Measurements from ENCODE around the gene CCSAP.

Gene CCSAP

DNA sequence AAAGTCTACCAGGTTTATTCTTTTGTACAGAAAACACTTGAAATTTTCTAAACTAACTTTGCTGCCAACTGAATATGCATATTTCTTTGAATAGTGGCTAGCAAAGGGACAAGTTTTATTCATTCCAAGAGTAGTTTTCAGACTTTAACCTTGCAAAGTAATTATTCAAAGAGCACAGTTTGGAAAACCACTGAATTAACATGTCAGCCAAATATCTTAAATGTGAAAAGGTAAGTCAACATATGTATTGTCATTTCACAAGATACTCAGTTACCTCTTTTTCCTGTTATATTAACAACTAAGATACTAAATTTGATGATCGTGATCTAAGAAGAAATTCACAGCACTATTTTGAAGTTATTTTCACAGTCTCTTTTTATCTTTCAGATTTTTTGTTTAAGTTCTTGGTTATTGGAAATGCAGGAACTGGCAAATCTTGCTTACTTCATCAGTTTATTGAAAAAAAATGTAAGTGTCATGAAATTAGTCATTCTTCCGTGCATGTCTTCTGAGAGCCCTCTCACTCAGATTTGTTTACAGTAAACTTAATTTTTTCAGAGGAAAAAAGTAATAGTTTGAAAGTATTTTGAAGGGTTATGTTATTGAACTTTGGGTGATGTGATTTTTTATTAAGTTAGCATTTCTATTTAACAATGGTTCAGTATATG is 56.6 kb downstream of the CCSAP start:
- no peak for DNase-seq (ENCODE audit: low read depth)

- no peak for DNase-seq (ENCODE audit: low read depth)
These were observed 57.4 kb downstream of the CCSAP start for GRCh38 chr1:229285440-229285839.

DNA sequence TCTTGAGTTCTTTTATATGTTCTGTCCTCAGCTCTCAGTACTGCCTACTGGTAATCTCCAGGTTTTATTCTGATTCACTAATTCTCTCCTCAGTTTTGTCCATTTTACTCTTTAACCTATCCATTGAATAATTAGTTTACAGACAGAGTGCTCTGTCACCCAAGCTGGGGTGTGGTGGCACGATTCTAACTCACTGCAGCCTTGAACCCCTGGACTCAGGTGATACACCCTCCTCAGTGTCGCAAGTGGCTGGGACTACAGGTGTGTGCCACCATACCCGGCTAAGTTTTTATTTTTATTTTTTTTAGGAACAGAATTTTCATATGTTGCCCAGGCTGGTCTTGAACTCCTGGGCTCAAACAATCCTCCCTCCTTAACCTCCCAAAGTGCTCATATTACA is 58.0 kb downstream of the CCSAP start:
- DNase-seq (ENCODE audit: low read depth): no peak

DNA sequence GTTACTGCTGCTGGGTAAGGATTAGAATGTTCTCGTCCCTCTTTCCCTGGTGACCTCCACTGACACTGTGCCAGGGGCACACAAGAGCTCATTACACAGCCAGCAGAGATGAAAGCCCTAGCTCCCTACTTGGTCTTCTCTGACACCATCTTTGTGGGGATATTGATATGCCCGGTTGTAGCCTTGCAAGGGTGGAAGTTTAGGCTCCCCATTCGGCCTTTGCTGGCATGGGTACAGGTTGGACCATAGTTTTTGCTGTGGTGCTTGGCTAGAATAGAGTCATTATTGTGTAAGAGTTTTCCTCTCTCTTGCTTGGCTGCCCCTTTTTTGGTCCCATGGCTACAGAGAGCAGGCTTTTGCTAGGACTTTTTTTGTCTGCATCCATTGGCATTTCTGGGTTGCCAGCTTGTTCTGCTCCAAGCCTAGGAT is 59.6 kb downstream of the CCSAP start:
- DNase-seq (ENCODE audit: low read depth): no peak

GRCh38 chr1:229282295-229282823 is 60.5 kb downstream of the CCSAP start:
- DNase-seq (ENCODE audit: low read depth): no peak

- DNase-seq (ENCODE audit: low read depth): no peak
These were observed 61.4 kb downstream of the CCSAP start for GRCh38 chr1:229281339-229281926.

DNA sequence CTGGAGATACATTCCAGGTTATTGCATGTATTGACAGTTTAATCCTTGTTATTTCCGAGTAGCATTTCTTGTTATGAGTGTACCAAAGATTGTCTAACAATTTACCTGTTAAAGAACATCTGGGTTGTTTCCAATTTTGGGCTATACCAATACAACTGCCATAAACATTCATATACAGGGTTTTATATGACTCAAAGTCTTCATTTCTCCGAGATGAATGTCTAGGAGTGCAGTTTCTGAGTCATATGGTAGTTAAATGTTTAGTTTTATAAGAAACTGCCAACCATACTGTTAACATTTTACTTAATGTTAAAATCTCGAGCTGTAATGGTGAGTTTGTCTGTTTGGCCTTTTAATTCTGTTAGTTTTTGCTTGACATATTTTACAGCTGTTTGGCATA is 61.9 kb downstream of the CCSAP start:
- DNase-seq (ENCODE audit: low read depth): no peak

DNA sequence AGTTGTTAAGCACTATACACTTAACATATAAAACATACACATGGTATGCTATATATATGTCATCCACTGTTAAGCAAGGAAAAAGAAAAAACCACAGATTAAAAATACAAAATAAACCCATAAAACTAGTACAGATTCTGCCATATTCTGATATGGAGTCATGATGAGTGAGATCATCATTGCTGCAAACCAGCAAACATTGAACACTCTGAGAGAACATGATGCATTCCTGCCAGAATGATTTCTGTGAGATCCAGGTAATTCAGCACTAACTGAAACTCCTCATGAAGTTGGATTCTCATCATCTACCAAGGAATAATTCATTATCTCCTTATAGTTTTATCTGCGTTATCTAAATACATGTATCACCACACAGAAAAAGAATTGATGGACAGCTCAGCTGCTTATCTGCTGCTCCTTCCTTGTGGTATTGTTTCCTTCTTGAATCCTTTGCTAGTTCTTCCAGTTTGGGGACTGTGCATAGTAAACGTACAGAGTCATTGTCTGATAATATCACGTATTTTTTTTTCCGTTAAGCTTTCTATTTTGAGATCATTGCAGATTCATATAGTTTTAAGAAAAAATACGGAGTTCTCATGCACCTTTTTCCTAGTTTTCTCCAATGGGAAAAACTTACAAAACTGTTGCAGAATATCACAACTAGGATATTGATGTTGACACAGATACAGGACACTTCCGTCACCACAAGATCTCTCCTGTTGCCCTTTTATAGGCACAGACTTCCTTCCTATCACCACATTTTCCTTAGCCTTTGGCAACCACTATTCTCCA is 62.6 kb downstream of the CCSAP start:
- DNase-seq (ENCODE audit: low read depth): no peak

- DNase-seq (ENCODE audit: low read depth): no peak
These were observed 63.6 kb downstream of the CCSAP start for GRCh38 chr1:229279242-229279641.

- no peak for DNase-seq (ENCODE audit: low read depth)
These were observed 64.6 kb downstream of the CCSAP start for GRCh38 chr1:229278120-229278741.

GRCh38 chr1:229275005-229275404 is 67.8 kb downstream of the CCSAP start:
- DNase-seq (ENCODE audit: low read depth): no peak

DNA sequence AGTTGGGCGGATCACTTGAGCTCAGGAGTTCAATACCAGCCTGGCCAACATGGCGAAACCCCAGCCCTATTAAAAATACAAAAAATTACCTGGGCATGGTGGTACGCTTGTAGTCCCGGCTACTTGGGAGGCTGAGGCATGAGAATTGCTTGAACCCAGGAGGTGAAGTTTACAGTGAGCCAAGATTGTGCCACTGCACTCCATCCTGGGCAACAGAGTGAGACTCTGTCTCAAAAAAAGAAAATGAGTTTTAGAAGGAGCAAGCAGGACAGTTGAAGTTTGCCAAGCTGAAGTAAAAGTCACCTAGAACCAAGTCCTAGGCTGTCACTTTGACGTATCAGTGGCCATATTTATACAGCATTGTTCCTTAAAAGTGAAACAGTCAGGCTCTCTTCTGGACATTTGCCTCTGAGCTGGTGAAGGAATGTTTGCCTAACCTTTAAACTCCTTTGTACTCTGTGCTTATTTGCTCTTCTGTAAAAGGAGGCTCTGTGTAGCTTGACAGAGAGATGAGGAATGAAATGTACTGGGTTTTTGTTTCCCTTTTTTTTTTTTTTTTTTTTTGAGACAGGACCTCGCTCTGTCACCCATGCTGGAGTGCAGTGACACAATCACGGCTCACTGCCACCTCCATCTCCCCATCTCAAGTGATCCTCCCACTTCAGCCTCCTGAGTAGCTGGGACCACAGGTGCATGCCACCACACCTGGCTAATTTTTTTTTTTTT is 69.2 kb downstream of the CCSAP start:
- no peak for DNase-seq (ENCODE audit: low read depth)

DNA sequence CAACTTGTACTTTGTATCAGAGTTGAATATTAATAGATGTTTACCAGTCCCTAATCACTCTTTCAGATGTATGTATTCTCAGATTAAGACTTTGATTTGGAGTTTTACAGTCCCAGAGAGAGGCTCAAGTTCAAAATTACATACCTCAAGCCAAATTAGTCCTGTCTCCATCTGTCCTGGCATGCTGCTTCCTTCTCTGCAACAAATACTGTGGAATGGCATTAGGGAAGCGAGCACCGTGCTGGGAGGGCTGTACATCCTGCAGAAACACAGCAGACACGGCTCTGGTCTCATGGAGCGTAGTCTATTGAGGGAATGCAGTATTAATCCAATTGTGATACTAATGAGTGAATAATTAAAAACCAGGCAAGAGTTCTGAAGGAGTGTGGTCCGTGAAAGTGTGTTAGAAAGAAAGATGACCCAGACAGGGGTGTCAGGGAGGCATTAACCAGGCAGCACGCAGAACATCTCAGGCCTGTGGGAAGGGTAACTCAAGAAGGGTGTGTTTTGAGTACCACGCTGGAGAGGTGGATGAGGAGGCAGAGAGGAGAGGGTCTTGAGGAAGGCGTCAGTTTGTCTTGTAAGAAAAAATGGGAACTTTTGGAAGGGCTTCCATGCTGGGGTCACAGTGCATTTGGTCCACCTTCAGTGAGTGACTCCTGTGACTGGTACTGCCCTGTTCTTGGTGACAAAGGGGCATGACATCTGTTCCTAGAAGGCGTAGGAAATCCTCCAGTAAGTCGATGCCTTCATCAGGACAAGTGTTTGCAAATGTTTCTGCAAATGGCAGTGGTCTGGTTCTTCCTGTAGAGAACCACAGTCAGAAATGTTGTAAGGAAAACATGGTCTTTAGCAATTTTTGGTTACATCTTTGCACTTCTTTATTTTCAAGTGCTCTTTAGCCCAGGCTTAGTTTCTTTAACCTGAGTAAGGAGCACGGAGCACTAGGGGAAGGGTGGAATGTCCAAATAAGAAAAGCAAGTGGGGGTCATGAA is 70.4 kb downstream of the CCSAP start:
- DNase-seq (ENCODE audit: low read depth): no peak

DNA sequence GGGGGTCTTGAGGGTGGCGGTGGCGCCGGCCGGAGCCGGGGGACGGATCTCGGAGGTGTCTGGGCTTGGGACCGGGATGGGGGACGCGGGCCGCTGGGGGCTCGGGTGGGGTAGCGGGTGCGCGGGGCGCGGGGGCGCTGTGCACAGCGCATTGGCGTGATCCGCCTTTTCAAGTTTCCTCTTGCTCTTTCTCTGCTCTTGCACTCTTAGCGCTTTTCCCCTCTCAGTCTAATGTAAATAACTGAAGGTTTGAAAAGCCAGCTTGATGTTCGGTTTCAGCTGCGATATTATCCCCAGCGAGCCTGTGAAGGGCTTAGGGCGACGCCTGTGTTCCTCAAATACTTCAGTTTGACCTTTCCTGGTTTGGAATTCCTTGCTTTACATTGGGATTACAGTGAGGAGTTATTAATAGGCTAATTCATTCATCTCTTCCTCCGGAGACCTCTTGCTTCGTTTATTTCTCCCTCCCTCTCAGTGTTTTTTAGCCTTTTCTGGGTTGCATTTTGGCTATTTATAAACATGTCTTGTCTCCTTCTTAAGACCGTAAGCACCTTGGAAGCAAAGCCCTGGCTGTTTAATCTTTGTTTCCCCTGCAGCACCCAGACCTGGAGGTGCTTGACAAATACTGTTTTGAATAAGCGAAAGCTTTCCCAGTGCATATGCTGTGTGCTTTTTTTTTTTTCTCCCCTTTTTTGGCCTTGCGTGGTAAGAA is 71.2 kb downstream of the CCSAP start:
- DNase-seq (ENCODE audit: low read depth): no peak

Measured in stimulated activated CD8-positive, alpha-beta memory T cell treated with anti-CD3 and anti-CD28 coated beads, Interleukin-15, amount 100 ng/mL, for 24 hours (primary cell).